Fibroblast of the aortic adventitia (primary cell): ENCODE measurements around the gene ZNG1B. TPM values are rescaled to one million over a fixed set of nuclear protein-coding genes. Genes with fewer than 3 reads are reported as not detected.
A peak's percentile ranks its signal among the peaks of the same experiment; 100 is the strongest.
"Not testable (repeated sequence)": the region's sequence is repeated elsewhere in the genome, so short reads cannot be mapped to it uniquely, and the experiment has no call there.

ENCODE experiments used
- DNase-seq: peaks from one replicate; pipeline ENCODE4 v3.0.0-alpha.2; 2010; ENCODE audit warnings: low read depth
- H3K4me3 ChIP-seq: 2 replicates; pipeline ENCODE4 v1.5.1; 2011; ENCODE audit warnings: low read depth, mild to moderate bottlenecking, control low read depth, low read length, moderate library complexity
- total RNA-seq: library from RNA; depleted of rRNA; stranded (reverse); fragments of >200 nt; gene quantifications from 2 replicates; pipeline ENCODE4 v1.2.3, GENCODE V29; 2012; ENCODE audit warnings: low replicate concordance
- TF ChIP-seq, protein P1 (sequence below): IDR thresholded peaks from 2 replicates; pipeline ENCODE4 v1.5.1; 2011; ENCODE audit warnings: mild to moderate bottlenecking, low read length, control low read depth, inconsistent platforms; ENCODE audit not compliant: insufficient read depth

Gene ZNG1B
- 32.5 and 41.0 TPM in 2 replicates for total RNA-seq

GRCh38 chr2:113437508-113438465, at the start of gene ZNG1B:
Gene ZNG1B (plus strand): TSS chr2:113437691. CDS start chr2:113437869, 178 bp downstream.
- peak; percentile 6 for DNase-seq
- H3K4me3 ChIP-seq, result peak within 1 kb of the TSS; percentile 66

DNA sequence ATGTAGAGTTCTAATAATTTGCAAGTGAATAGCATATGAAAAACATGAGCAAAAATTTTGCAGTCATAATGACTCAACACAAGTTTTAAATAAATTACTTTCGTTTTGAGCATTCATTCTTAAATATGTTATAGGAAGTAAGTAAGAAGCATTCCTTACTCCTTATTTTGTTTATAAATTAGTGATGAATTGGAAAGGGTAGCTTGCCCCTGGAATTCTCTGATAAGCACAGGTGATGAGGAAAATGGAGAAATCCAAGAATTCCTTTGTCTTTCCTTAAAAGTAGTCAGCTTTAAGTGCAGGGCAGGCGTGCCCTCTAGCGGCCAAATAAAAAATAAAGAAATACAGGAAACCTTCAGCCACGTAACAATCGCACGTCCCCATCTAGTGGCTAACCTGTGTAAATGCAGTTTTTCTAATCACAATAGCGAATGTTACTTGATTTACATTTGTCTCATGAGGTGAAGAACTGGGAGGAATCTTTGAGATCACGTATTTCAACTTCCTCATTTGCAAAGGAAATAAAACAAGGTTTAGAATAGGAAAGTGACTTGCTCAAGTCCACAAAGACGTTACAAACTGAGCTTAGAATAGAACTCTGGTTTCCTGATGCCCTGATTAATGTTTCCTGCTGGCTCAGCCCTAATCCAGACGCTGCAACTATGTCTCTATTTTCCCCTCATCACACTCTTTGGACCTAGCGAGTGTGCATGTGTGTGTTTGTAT, 47.2 kb upstream of the ZNG1B start:
- peak overlapping the region; percentile 3 for H3K4me3 ChIP-seq
- peak; percentile 82 for DNase-seq
- TF ChIP-seq, protein P1, sequence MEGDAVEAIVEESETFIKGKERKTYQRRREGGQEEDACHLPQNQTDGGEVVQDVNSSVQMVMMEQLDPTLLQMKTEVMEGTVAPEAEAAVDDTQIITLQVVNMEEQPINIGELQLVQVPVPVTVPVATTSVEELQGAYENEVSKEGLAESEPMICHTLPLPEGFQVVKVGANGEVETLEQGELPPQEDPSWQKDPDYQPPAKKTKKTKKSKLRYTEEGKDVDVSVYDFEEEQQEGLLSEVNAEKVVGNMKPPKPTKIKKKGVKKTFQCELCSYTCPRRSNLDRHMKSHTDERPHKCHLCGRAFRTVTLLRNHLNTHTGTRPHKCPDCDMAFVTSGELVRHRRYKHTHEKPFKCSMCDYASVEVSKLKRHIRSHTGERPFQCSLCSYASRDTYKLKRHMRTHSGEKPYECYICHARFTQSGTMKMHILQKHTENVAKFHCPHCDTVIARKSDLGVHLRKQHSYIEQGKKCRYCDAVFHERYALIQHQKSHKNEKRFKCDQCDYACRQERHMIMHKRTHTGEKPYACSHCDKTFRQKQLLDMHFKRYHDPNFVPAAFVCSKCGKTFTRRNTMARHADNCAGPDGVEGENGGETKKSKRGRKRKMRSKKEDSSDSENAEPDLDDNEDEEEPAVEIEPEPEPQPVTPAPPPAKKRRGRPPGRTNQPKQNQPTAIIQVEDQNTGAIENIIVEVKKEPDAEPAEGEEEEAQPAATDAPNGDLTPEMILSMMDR, result peak; percentile 70

DNA sequence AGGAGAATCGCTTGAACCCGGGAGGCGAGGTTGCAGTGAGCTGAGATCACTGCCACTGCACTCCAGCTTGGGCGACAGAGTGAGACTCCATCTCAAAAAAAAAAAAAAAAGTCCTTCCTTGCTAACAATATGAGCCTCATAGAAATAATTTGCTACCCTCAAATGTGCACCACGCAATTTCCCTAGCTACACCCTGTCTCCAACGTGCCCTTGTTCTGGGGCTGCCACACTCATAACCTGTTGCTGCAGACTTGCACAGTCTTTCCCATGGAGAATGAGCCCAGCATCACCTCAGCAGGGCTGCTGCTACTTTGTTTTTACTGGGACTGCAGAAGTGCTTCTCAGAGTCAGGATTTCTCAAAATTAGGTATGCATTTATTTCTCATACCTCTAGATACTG, 46.4 kb upstream of the ZNG1B start:
- no peak overlapping the region for H3K4me3 ChIP-seq
- DNase-seq, result no peak
- TF ChIP-seq, protein P1, result no peak

DNA sequence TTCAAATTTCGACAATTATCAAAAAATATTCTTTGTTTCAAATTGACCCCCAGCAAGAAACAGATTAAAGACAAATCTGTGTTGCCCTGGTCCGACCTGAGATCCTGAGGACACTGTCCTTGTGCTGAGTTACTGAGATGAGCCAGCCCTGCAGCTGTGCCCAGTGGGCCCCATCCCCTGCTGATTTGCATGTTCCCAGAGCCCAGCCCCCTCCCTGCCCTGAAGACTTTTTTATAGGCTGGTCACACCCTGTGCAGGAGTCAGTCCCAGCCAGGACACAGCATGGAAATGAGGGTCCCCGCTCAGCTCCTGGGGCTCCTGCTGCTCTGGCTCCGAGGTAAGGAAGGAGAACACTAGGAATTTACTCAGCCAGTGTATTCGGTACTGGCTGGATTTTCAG, 31.4 kb upstream of the ZNG1B start:
- TF ChIP-seq, protein P1, result no peak
- no peak overlapping the region for H3K4me3 ChIP-seq
- no peak for DNase-seq

DNA sequence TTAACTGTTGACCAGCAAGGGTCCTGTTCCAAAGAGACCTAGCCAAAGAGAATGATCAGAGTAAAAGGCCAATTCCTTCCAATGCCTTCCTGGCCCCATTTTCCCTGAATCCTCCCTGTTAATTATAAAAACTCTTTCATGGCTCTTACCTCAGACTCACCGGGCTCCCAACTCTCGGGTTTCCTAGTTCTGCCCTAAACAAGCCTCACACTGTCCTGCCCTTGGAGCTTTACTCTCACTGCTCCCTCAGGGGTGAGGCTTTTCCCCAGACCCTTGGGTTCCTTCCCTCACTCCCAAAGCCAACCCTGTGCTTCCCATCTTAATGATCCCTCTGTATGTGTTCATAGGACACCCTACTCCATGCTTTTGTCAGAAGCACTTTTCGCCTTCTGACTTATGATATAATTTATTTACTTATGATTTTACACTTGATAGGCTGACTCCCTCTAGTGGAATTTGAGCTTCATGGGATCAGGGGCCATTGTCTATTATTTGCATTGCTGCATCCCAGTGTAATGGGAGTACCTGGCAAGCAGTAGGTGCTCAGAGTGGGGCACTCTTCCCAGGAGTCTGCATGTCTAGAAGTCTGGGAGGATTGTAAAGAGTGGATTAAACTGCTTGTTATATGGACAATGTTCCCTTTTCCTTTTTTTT, 29.9 kb upstream of the ZNG1B start:
- TF ChIP-seq, protein P1, result peak; percentile 33

DNA sequence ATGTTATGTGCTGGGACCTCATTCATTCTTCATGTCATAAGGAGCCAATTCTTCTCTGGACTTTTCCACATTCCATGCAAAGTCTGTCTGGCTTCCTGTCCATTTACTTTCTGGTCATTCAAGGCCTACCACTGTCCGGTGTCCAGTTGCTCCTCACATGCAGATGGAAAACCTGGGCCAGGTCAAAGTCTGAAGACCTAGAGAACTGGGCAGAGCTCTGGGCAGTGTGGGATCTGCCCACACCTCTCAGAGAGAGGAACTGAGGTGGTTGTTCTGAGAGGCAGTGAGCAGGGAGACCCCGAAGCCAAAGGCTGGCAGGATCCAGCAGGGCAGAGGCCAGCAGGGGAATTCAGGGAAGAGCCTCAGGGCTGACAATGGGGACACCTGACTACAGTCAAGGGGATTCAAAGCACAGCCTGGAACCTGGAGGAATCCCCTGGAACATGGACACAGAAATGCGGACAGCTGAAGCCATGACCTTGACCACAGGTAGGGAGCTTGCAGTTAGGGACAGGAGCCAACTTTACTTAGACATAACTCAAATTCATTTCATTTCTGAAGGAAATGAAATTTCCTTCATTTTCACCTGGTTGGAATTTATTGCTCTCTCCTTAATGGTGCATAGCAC, 25.7 kb upstream of the ZNG1B start:
- not testable (repeated sequence) for H3K4me3 ChIP-seq, DNase-seq

More for the DNA sequence above, 29.9 kb upstream of the ZNG1B start:
- H3K4me3 ChIP-seq, result no peak overlapping the region
- DNase-seq, result peak; percentile 3

DNA sequence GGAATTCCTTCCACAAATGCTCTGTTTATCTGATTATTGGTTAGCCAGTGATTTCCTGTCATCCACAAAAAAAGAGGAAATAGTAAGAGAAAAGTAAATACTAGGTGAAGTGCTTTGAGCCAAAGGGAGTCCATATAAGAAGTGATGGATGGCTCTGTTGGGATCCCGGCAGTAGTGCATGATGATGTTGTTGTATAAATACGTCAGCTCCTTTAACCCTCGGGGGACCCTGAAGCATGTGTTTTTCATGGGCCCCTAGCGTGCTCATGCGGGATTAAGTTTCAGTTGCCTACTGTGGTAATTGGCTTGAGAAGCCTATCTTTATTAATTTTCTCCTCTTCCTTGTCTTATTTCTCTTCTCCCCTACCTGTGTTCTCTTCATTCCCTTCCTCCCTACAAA, 24.7 kb upstream of the ZNG1B start:
- not testable (repeated sequence) for DNase-seq, H3K4me3 ChIP-seq

DNA sequence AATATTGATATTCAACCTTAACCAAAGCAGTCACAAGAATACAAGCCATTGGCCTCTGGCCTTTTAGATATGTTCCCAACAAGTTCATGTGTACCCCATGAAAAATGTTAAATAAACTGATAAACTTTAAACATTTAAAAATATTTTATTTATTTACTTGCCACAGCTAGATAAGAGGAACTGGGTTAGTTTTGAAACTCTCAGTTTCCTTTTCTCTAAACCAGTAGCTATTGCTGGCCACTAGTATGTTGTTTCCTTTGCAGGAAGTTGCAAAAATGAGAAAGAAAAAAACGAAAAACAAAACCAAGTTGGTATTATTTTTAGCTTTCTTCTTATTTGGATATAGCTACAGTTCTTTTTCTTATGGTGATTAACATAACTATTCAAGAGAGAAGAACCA, 5.7 kb upstream of the ZNG1B start:
- H3K4me3 ChIP-seq, DNase-seq: not testable (repeated sequence)

DNA sequence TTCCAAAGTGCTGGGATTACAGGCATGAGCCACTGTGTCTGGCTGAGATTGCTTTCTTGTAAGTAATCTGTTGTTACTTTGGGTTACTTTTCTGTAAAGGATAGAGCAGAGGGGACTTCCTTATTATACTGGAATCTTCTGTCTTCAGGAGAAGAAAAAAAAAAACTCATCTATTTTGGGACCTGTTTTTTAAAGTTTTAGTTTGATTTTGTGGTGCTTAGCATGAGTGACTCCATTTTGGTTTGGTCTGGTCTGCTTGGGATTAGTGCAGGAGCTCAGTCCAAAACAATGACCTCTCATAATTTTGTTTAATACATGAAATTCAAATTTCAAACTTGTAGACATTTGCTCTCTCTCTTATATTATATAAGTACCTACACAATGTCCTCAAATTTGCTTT, 4.0 kb upstream of the ZNG1B start:
- H3K4me3 ChIP-seq, DNase-seq: not testable (repeated sequence)

DNA sequence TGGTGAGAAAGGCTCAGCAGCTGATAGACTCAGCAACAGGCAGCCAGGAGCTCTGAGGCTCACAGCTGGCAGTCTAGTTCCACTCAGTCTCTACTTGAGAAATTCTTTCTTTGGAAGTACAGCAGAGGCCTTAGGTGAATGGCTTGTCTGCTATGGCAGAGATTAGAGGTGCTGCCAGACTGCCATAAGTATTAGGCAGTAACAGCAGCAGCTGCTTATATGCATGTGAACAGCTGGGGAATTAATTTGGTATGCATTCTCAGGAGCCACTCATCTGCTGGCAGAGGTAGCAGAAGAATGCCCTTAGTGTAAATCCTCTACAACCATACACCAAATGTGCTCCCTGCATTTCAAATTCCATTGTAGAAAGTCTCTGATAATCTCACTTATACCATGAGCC, 28.3 kb downstream of the ZNG1B start:
- DNase-seq, result peak; percentile 14

GRCh38 chr2:113476688-113477368, 39.3 kb downstream of the ZNG1B start:
- H3K4me3 ChIP-seq, result not testable (repeated sequence)

More for the DNA sequence above, 28.3 kb downstream of the ZNG1B start:
- H3K4me3 ChIP-seq, result not testable (repeated sequence)

GRCh38 chr2:113496527-113496926, 59.0 kb downstream of the ZNG1B start:
- H3K4me3 ChIP-seq, DNase-seq: not testable (repeated sequence)

More at GRCh38 chr2:113476688-113477368, 39.3 kb downstream of the ZNG1B start:
- not testable (repeated sequence) for DNase-seq
